ENCODE data around the gene MN1.

Gene MN1

GRCh38 chr22:27804470-27805297 lies 3.1 kb upstream of the MN1 start:
- Histone ChIP-seq H3K4me1 (ENCODE audit: control insufficient read depth, insufficient read depth, low read length) (peaks cover 16% of the 10 kb centered on the region), H3K9ac (ENCODE audit: low read length) (no peak overlapping the region), H3K36me3 (ENCODE audit: control insufficient read depth, insufficient read depth, low read length) (no peaks in the 10 kb centered on the region), H3K9me3 (ENCODE audit: control insufficient read depth, low read length) (no peaks in the 10 kb centered on the region), H3K27me3 (ENCODE audit: control insufficient read depth, insufficient read depth, low read length) (peaks cover 74% of the 10 kb centered on the region), H3K4me3 (ENCODE audit: low read length) (no peak overlapping the region)

GRCh38 chr22:27803841-27804415 lies 2.4 kb upstream of the MN1 start:
- peaks cover 16% of the 10 kb centered on the region for H3K4me1 ChIP-seq (ENCODE audit: control insufficient read depth, insufficient read depth, low read length)
- no peaks in the 10 kb centered on the region for H3K36me3 ChIP-seq (ENCODE audit: control insufficient read depth, insufficient read depth, low read length)
- H3K9me3 ChIP-seq (ENCODE audit: control insufficient read depth, low read length) = no peaks in the 10 kb centered on the region
- no peak overlapping the region for H3K4me3 ChIP-seq (ENCODE audit: low read length)
- H3K9ac ChIP-seq (ENCODE audit: low read length) = no peak overlapping the region
- peaks cover 73% of the 10 kb centered on the region for H3K27me3 ChIP-seq (ENCODE audit: control insufficient read depth, insufficient read depth, low read length)

GRCh38 chr22:27802346-27803073 lies 954 bp upstream of the MN1 start:
- peaks cover 16% of the 10 kb centered on the region for H3K4me1 ChIP-seq (ENCODE audit: control insufficient read depth, insufficient read depth, low read length)
- peak overlapping the region; percentile 62 for H3K9ac ChIP-seq (ENCODE audit: low read length)
- no peaks in the 10 kb centered on the region for H3K36me3 ChIP-seq (ENCODE audit: control insufficient read depth, insufficient read depth, low read length)
- H3K9me3 ChIP-seq (ENCODE audit: control insufficient read depth, low read length) = no peaks in the 10 kb centered on the region
- H3K4me3 ChIP-seq (ENCODE audit: low read length) = no peak overlapping the region
- H3K27me3 ChIP-seq (ENCODE audit: control insufficient read depth, insufficient read depth, low read length) = peaks cover 71% of the 10 kb centered on the region

DNA sequence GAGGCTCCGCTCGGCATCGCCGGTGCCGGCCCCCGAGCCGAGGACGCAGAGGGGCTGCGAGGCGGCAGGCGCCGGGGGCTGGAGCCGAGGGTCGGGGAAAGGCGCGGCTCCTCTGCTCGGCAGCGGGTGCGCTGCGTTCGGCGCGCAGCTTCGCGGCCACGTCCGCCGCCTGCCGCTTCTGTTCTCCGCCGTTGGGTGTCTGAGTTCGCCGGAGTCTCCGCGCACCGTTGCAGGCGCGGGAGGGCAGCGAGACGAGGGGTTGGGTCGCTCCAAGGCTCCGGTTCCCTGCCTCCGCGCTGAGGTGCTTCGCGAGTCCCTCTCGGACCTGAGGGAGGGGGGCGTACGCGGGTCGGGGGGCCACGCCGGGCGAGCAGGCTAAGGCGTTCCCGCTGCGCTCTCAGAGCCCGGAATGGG lies 347 bp downstream of the MN1 start:
- Histone ChIP-seq H3K9ac (ENCODE audit: low read length) (no peak overlapping the region), H3K36me3 (ENCODE audit: control insufficient read depth, insufficient read depth, low read length) (no peaks in the 10 kb centered on the region)

DNA sequence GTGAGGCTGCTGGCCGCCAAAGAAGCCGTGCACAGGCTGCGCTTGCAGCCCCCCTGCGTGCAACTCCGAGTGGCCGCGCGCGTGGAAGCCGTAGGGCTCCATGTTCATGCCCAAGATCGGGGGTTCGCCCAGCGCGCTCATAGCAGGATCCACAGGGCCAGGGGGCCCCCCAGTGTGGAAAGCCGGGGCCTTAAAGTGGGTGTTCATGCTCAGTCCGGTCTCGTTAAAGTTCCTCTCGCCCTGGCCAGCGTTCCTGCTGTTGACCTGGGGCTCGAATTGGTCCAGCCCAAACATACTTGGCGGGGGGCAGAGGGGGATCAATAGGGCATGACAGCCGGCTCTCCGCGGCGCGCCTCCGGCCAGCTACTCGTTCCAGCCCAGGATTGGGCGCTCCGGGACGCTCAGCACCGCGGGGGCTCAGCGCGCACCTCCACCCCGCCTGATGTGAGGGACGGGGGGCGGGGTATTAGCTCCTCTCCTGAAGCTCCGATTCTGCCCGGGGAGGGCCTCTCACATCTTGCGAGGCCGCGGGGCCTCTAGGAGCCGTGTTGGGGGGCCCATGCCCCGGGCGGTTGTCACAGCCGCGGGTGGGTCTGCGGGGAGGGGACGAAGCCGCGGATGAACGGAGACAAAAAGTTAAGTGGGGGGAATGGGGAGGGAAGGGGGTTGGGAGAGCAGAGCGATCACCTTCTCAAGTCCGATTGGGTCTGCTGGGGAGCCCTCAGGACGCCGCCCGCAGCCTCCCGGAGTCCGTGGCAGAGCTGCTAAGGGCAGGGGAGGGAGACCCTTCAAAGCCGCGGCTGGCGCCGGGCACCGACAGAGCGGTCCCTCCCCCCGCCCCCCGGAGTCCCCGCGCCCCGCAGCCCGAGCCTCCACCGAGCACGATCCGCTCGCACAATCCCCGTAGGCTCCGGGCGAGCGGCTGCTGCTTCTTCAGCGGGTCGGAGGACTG lies 1.0 kb downstream of the MN1 start:
- Histone ChIP-seq H3K4me1 (ENCODE audit: control insufficient read depth, insufficient read depth, low read length) (peaks cover 16% of the 10 kb centered on the region), H3K4me3 (ENCODE audit: low read length) (no peak overlapping the region), H3K36me3 (ENCODE audit: control insufficient read depth, insufficient read depth, low read length) (no peaks in the 10 kb centered on the region), H3K9me3 (ENCODE audit: control insufficient read depth, low read length) (no peaks in the 10 kb centered on the region), H3K27me3 (ENCODE audit: control insufficient read depth, insufficient read depth, low read length) (peaks cover 72% of the 10 kb centered on the region), H3K9ac (ENCODE audit: low read length) (no peak overlapping the region)

More for the DNA sequence above, 347 bp downstream of the MN1 start:
- Histone ChIP-seq H3K4me3 (ENCODE audit: low read length) (peak overlapping the region; percentile 46), H3K4me1 (ENCODE audit: control insufficient read depth, insufficient read depth, low read length) (peaks cover 16% of the 10 kb centered on the region), H3K9me3 (ENCODE audit: control insufficient read depth, low read length) (no peaks in the 10 kb centered on the region), H3K27me3 (ENCODE audit: control insufficient read depth, insufficient read depth, low read length) (peaks cover 72% of the 10 kb centered on the region)

DNA sequence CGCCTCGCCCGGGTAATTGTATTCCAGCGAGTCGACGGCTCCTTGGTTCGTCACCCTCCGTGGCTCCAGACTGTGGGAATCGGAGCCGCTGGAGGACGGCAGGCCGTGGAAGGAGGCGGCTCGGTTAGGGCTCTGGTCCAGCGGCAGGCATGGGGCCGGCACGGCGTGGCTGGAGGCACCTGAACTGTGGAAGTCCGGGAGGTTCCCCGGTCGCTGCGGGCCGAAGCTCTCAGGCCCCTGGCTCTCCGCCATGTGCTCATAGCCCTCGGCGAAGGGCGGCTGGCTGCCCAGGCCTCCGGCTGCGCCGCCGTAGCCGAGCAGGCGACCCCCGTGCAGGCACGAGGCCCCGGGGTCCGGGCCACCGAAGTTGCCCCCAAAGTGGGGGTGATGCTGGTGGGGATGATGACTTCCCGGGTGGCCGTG lies 1.7 kb downstream of the MN1 start:
- Histone ChIP-seq H3K4me1 (ENCODE audit: control insufficient read depth, insufficient read depth, low read length) (peaks cover 16% of the 10 kb centered on the region), H3K9me3 (ENCODE audit: control insufficient read depth, low read length) (no peaks in the 10 kb centered on the region), H3K4me3 (ENCODE audit: low read length) (no peak overlapping the region), H3K36me3 (ENCODE audit: control insufficient read depth, insufficient read depth, low read length) (no peaks in the 10 kb centered on the region), H3K27me3 (ENCODE audit: control insufficient read depth, insufficient read depth, low read length) (peaks cover 67% of the 10 kb centered on the region), H3K9ac (ENCODE audit: low read length) (no peak overlapping the region)

DNA sequence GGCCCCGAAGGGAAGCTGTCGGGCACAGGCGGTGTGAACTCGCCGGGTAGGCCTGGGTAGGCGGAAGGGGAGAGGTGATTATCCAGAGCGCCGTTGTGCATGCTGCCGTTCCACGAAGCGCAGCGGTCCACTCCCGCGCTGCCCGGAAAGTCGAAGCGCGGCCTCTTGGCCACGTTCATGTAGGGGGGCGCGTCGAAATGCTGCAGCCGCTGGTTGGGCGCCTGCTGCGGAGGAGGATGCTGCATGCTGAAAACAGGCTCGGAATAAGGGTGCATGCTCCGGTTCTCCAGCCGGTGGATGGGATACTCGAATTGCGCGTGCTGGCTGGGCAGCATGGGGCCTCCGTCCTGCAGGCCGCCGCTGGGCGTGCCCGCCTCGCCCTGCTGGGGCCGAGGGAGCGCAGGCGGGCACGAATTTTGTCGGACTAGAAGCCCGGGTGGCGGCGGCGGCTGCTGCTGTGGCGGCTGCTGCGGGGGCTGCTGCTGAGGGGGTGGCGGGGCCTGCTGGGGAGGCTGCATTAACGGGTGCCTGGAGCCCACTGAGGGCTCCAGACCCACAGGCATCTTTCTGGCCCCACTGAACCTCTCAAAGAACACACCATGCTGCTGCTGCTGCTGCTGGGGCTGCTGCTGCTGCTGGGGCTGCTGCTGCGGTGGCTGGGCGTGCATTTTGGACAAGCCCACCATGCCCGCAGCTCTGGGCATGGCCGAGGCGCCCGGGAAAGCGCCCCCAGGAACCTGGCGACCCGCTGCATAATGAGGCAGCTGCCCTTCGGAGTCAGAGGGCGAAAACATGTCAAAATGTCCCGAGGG lies 2.3 kb downstream of the MN1 start:
- Histone ChIP-seq H3K36me3 (ENCODE audit: control insufficient read depth, insufficient read depth, low read length) (no peaks in the 10 kb centered on the region), H3K9ac (ENCODE audit: low read length) (no peak overlapping the region), H3K27me3 (ENCODE audit: control insufficient read depth, insufficient read depth, low read length) (peaks cover 61% of the 10 kb centered on the region), H3K4me3 (ENCODE audit: low read length) (no peak overlapping the region), H3K9me3 (ENCODE audit: control insufficient read depth, low read length) (no peaks in the 10 kb centered on the region), H3K4me1 (ENCODE audit: control insufficient read depth, insufficient read depth, low read length) (peaks cover 16% of the 10 kb centered on the region)

DNA sequence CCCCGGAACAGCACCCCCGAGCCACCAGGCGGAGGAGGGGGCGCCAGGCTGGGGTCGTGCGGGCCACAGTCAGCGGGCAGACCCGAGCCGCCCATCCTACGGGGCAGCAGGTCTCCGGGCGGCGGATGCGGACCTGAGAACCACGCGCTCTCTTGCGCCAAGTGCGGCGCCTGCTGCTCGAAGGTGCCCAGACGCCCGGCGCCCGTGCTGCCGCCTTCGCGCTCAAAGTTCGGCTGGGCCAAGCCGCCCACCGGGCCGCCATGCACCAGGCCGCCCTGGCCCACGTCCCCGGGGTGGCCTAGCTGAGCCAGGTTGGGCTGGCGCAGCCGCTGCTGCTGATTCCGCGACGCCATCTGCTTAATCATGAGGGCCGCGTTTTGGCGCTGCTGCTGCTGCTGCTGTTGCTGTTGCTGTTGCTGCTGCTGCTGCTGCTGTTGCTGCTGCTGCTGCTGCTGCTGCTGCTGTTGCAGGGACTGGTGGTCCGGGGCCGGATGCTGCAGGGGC lies 3.0 kb downstream of the MN1 start:
- H3K4me1 ChIP-seq (ENCODE audit: control insufficient read depth, insufficient read depth, low read length) = peaks cover 16% of the 10 kb centered on the region
- no peaks in the 10 kb centered on the region for H3K9me3 ChIP-seq (ENCODE audit: control insufficient read depth, low read length)
- H3K27me3 ChIP-seq (ENCODE audit: control insufficient read depth, insufficient read depth, low read length) = peaks cover 57% of the 10 kb centered on the region
- no peak overlapping the region for H3K4me3 ChIP-seq (ENCODE audit: low read length)
- H3K36me3 ChIP-seq (ENCODE audit: control insufficient read depth, insufficient read depth, low read length) = no peaks in the 10 kb centered on the region
- no peak overlapping the region for H3K9ac ChIP-seq (ENCODE audit: low read length)

- Histone ChIP-seq H3K4me1 (ENCODE audit: control insufficient read depth, insufficient read depth, low read length) (peaks cover 15% of the 10 kb centered on the region), H3K36me3 (ENCODE audit: control insufficient read depth, insufficient read depth, low read length) (no peaks in the 10 kb centered on the region), H3K4me3 (ENCODE audit: low read length) (no peak overlapping the region), H3K9me3 (ENCODE audit: control insufficient read depth, low read length) (no peaks in the 10 kb centered on the region), H3K27me3 (ENCODE audit: control insufficient read depth, insufficient read depth, low read length) (peaks cover 52% of the 10 kb centered on the region), H3K9ac (ENCODE audit: low read length) (no peak overlapping the region)
Observed at GRCh38 chr22:27797520-27798391, 3.8 kb downstream of the MN1 start.

DNA sequence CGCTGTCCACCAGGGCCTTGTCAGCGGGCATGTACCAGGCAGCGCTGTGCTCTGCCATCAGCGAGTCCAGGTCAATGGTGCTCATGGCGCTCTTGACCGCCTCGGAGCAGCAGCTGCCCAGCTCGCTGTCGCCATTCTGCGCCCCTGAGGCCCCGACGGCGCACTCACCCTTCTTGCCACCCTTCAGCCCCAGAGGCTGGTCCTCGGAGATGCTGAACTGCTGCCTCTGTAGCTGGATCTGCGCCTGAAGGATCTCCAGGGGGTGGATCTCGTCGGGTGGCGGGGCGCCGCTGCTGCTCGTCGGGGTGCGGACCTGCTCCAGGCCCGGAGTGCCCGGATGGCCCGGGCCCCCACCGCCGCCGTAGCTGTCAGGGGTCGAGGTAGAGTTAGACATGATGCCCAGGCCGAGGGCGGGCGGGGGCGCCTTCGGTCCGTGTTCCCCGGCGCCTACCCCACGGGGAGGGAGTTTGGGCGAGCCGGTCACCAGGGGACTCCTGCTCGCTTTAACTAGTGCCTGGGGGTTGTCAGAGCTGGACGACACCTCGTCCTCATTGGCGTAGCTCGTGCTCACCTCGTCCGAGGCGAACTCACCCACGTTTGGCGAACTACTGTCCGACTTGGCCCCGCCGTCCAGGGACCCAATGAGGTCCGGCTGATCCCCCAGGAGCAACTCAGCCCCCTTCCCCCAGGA lies 4.6 kb downstream of the MN1 start:
- Histone ChIP-seq H3K9ac (ENCODE audit: low read length) (no peak overlapping the region), H3K9me3 (ENCODE audit: control insufficient read depth, low read length) (no peaks in the 10 kb centered on the region), H3K4me1 (ENCODE audit: control insufficient read depth, insufficient read depth, low read length) (peaks cover 11% of the 10 kb centered on the region), H3K27me3 (ENCODE audit: control insufficient read depth, insufficient read depth, low read length) (peaks cover 44% of the 10 kb centered on the region), H3K36me3 (ENCODE audit: control insufficient read depth, insufficient read depth, low read length) (no peaks in the 10 kb centered on the region), H3K4me3 (ENCODE audit: low read length) (no peak overlapping the region)
